UCSD-AML1 (cell line): ENCODE measurements around the gene AUTS2.
"Not testable (repeated sequence)": the region's sequence is repeated elsewhere in the genome, so short reads cannot be mapped to it uniquely, and the experiment has no call there.

Source experiments
- DNase-seq: peaks from one replicate; lab custom pipeline; 2025; ENCODE audit not compliant: unreplicated experiment; lab: John Stamatoyannopoulos, UW

The AUTS2 gene

DNA sequence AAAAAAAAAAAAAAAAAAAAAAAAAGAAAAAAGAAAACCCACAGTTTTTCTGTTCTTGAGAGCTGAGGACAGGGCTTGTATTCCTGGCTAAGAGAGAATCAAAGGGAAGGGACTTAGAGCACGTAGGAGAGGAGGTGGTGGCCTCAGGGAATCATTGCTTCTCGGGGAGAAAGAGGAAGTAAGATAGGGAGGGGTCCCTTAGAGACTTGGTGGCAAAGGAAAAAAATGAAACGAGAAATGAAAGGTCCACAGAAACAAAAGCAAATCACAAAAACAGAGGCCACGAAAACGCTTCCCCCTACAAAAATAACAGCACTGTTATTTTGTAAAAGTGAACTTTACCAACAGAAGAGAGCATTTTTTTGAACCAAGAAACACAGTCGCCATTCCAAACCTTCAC is 1210.6 kb downstream of the AUTS2 start:
- DNase-seq, result no peak

DNA sequence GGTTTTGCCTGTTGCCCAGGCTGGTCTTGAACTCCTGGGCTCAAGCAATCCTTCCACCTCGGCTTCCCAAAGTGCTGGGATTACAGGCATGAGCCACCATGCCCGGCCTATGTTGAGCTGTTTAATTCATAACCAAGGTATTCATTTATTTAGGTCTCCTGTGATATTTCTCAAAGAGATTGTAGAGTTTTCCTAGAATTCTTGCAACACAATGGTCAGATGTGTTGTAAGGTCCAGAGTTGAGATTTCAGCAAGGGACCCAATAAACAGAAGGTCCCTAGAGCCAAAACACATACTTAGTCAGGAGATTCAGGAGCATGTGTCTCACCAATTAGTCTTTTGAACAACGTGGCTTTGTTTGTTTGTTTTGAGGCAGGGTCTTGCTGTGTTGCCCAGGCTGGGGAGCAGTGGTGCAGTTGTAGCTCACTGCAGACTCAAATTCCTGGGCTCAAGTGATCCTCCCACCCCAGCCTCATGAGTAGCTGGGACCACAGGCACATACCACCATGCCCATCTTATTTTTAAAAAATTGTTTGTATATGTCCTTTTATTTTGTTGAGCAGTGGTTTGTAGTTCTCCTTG is 1212.4 kb downstream of the AUTS2 start:
- no peak for DNase-seq

DNA sequence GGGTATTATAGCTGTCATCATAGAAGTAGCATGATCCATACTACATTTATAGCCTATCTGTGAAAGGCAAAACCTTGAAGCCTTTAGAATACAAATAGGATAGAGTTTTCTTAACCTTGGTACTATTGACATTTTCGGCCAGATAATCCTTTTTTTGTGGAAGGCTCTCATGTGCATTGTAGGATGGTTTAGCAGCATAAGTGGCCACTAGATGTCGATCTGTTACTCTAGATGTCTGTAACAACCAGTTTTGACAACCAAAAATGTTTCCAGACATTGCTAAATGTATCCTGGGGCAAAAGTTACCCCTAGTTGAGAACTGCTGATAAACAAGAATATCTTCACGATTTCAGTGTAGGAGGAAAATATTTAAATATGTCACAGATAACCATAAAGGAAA is 1214.2 kb downstream of the AUTS2 start:
- DNase-seq, result no peak

DNA sequence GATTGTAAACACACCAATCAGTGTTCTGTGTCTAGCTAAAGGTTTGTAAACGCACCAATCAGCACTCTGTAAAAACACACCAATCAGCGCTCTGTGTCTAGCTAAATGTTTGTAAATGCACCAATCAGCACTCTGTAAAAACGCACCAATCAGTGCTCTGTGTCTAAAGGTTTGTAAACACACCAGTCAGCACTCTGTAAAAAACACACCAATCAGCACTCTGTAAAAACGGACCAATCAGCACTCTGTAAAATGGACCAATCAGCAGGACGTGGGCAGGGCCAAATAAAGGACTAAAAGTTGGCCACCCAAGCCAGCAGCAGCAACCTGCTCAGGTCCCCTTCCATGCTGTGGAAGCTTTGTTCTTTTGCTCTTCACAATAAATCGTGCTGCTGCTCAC is 1224.2 kb downstream of the AUTS2 start:
- not testable (repeated sequence) for DNase-seq

DNA sequence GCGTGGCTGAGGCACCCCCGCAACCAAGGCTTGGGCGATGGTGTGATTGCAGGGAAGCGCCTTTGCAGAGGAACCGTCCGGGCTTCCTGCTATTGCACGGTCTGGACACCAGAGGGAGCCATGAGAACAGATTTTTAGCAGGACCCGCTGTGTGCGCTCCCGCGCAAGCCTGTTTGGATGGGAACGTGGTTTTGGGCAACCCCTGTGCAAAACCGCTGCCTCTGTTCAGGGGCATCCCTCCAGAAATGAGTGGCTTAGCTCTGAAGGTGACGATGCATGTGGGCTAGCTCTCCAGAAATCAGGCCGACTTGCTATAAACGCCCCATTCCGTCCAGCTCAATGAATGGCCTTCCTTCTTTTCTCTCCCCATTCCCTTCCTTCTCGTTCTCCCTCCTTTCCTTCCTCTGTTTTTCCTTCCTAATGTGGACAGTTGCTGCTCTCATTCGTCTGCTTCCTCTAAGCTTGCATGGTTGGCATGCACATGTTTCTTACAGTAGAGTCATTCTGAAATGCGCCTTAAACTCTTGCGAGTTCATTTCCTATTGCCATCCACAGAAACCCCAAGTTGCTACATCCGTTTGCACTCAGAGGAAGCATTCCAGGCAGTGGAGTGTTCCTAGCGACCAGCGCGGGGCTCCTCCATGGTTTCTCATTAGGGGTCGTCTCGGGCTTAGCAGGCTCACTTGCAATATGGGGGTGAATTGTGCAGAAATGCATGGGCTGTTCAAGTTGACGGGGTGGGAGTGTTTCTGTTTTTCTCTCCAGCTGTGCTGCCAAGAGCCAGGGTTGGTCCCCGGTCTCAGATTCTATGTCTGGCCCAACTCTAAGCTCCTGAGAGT is 1231.2 kb downstream of the AUTS2 start:
- peak; percentile 8 for DNase-seq

DNA sequence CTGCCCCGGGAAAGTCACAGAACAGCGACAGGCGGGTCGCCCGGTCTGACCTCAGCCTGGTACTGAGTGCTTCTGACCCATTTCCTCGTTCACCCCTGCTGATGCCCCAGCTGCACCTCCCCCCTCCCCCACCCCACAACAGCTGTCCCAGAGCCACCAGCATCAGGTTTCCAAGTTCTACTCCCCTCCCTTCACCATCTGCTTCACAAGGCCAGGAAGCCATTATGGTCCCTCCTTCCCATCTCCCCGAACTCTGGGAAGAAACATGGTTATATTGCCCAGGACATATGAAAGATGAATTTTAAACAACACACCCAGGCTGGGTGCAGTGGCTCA is 1231.8 kb downstream of the AUTS2 start:
- DNase-seq, result no peak

DNA sequence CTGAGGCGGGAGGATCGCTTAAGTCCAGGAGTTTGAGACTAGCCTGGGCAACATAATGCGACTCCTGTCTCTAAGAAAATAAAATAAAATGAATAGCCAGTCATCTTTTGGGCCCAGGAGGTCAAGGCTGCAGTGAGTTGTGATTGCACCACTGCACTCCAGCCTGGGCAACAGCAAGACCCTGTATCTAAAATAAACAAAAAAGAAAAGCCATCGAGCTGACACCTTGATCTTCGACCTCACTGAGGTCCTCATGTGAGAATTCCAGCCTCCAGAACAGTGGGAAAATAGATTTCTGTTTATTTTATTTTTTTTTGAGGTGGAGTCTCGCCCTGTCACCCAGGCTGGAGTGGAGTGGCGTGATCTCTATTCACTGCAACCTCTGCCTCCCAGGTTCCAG is 1232.2 kb downstream of the AUTS2 start:
- no peak for DNase-seq

DNA sequence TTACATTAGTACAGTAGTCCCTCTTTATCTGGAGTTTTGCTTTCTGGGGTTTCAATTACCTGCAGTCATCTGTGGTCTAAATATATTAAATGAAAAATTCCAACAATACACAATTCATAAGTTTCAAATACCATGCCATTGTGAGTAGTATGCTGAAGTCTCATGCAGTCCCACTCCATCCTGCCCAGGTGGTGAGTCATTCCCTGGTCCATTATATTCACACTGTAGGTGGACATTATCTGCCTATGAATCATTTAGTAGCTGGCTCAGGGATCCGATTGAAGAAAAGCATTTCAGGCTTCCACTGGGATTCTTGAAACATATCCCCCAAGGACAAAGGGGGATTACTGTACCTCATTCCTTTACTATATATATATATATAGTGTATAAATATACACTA is 1235.5 kb downstream of the AUTS2 start:
- DNase-seq, result no peak

DNA sequence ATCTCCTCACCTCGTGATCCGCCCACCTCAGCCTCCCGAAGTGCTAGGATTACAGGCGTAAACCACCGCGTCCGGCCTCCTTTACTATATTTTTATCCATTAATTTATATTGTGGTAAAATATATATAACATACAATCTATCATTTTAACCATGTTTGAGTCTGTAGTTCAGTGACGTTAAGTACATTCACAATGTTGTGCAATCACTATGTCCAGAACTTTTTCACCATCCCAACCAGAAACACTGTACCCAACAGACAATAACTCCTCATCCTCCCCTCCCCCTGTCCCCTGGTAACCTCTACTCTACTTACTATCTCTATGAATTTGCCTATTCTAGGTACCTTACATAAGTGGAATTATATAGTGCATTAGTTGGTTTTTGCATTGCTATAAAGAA is 1236.1 kb downstream of the AUTS2 start:
- no peak for DNase-seq

DNA sequence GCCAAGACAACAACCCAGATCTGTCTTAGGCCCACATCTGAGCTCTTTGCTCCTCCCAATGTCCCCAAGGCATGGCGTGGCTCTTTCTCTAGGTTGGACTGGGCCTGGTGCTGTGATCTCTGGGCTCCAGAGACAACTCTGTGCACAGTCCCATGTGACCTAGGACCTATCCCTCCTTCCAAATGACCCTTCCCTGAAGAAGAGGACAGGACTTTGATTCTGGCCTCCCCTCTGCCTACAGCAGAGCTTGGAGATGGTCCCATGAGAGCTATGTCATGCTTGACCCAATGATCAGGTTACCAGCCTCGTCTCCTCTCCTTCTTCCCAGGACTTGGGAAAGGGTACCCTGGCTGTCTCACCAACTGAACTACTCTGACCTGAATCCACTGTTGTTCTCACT is 1237.4 kb downstream of the AUTS2 start:
- no peak for DNase-seq

DNA sequence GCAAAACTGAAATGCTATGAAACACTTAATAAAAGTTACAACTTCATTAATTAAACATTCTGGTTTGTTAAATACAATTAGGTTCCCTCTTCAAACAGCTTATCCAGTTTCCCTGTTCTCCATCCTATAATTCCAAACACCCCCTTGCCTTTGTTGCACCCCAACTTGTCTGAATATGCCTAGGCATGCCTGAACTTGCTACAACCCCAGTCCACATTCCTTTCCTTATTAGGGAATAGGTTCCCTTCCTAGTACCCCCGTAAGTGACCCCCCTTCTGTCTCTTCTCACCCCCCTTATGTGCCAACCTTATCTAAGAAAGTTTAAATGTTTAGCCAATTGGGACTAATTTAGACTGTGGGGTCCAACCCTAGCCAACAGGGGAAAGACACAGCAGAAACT is 1238.0 kb downstream of the AUTS2 start:
- no peak for DNase-seq

DNA sequence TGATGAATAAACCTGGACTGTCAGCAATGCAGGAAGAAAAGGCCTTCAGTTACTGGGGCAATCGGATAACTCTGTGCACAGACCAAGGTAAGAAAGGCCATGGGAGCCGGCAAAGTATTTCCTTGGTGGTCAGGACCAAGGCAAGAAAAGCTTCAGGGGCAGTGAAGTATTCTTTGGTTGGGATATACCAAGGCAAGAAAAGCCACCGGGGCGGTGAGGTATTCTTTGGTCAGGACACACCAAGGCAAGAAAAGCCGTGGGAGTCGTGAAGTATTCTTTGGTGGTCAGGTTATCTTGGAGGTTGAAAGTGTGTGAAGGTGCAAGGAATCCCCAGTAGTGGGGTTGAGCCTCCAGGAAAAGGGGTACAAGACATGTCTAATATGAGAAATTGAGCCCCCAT is 1238.7 kb downstream of the AUTS2 start:
- DNase-seq, result no peak

DNA sequence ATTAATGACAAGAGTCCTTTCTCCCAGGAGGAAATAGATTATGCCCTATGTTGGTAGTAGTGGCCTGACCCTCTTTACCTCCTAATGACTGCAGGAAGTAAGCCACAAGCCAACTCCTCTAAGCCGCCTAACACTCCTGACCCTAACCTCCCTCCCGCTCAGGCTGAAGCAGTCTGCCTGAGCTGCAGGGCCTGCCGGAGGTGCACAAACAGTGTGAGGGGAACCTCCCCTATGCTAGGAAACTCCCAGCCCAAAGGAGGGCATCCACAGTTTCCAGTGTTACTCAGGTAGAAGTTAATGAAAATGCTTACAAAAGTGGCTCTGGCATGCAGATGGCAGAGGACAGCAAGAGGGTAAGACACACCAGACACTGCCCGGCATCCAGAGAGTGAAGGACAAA is 1239.3 kb downstream of the AUTS2 start:
- no peak for DNase-seq

DNA sequence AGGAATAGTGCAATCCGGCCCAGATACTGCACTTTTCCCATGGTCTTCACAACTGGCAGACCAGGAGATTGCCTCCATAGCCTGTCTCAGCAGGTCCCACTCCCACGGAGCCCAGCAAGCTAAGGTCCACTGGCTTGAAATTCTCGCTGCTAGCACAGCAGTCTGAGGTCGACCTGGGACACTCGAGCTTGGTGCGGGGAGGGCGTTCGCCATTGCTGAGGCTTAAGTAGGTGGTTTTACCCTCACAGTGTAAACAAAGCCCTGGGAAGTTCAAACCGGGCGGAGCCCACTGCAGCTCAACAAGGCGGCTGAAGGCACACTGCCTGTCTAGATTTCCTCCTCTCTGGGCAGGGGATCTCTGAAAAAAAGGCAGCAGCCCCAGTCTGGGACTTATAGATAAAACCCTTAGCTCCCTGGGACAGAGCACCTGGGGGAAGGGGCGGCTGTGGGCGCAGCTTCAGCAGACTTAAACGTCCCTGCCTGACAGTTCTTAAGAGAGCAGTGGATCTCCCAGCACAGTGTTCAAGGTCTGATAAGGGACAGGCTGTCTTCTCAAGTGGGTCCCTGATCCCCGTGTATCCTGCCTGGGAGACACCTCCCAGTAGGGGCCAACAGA is 1240.1 kb downstream of the AUTS2 start:
- DNase-seq, result no peak
